GM06990 (cell line): ENCODE data around the gene HES4.

Source experiments
- DNase-seq: peaks from one replicate; pipeline ENCODE4 v3.0.0-alpha.2; 2011; ENCODE audit not compliant: insufficient read length; ENCODE audit errors: extremely low read depth
- H3K27me3 ChIP-seq: replicated peaks from 2 replicates; pipeline ENCODE4 v1.6.0; 2011; ENCODE audit warnings: low read length; ENCODE audit not compliant: control insufficient read depth, insufficient read depth
- H3K36me3 ChIP-seq: 2 replicates; pipeline ENCODE4 v1.5.1; 2011; ENCODE audit warnings: low read length; ENCODE audit not compliant: control insufficient read depth, insufficient read depth
- H3K4me3 ChIP-seq: replicated peaks from 2 replicates; pipeline ENCODE4 v1.5.1; 2011; ENCODE audit warnings: low read depth, mild to moderate bottlenecking, control low read depth, low read length
- TF ChIP-seq, protein P1 (sequence below): IDR thresholded peaks from 2 replicates; pipeline ENCODE4 v1.5.1; 2011; ENCODE audit warnings: low read length, control low read depth, mild to moderate bottlenecking, inconsistent platforms; ENCODE audit not compliant: insufficient read depth, poor library complexity, severe bottlenecking

The HES4 gene

DNA sequence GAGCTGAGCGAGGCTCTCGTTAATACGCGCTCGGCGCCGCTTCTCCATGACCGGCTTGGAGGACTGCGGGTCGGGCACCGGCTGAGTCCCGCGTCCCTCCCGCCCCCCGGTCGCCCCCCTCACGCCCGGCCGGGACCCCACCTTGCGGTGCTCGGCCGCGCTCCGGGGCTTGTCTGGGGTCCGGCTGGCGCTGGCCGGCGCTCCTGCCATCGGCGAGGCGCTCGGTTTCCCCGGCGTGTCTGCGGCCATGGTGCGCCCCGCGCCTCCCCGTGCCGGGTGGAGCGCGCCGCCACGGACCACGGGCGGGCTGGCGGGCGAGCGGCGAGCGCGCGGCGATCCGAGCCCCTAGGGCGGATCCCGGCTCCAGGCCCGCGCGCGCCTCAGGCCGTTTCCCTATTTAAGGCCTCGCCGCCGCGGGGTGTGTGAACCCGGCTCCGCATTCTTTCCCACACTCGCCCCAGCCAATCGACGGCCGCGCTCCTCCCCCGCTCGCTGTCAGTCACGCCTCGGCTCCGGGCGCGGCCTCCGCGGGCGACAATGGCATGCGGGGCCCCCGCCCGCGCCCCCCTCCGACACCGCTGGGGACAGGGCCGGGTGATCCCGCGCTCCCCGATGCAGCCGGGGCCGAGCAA, at the start of gene HES4:
TSS of gene HES4 (minus strand) at position 373 of the 632 bp plus-strand sequence. CDS start at position 249, 124 bp downstream.
- TF ChIP-seq, protein P1, sequence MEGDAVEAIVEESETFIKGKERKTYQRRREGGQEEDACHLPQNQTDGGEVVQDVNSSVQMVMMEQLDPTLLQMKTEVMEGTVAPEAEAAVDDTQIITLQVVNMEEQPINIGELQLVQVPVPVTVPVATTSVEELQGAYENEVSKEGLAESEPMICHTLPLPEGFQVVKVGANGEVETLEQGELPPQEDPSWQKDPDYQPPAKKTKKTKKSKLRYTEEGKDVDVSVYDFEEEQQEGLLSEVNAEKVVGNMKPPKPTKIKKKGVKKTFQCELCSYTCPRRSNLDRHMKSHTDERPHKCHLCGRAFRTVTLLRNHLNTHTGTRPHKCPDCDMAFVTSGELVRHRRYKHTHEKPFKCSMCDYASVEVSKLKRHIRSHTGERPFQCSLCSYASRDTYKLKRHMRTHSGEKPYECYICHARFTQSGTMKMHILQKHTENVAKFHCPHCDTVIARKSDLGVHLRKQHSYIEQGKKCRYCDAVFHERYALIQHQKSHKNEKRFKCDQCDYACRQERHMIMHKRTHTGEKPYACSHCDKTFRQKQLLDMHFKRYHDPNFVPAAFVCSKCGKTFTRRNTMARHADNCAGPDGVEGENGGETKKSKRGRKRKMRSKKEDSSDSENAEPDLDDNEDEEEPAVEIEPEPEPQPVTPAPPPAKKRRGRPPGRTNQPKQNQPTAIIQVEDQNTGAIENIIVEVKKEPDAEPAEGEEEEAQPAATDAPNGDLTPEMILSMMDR = no peak
- Histone ChIP-seq H3K36me3 (no peaks in the 10 kb centered on the region; the same call in 1 of the 2 replicates), H3K27me3 (peaks cover 3% of the 10 kb centered on the region), H3K4me3 (peak within 1 kb of the TSS; percentile 51)
- no peak for DNase-seq

DNA sequence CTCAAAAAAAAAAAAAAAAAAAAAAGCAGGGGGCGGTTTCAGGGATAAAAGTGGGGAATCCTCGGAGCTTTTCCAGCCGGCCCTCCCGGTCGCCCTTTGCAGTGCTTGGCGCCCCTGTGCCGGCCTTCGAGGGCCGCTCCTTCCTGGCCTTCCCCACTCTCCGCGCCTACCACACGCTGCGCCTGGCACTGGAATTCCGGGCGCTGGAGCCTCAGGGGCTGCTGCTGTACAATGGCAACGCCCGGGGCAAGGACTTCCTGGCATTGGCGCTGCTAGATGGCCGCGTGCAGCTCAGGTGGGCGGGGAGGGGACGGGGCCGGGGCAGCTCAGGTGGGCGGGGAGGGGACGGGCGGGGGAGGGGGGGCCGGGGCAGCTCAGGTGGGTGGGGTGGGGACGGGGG, 48.9 kb upstream of the HES4 start:
- Histone ChIP-seq H3K36me3 (peaks cover 2% of the 10 kb centered on the region), H3K4me3 (no peak overlapping the region), H3K27me3 (no peaks in the 10 kb centered on the region)
- DNase-seq = no peak
- TF ChIP-seq, protein P1 = no peak

GRCh38 chr1:1047963-1048362, 48.1 kb upstream of the HES4 start:
- no peaks in the 10 kb centered on the region for H3K27me3 ChIP-seq
- TF ChIP-seq, protein P1 = no peak
- H3K36me3 ChIP-seq = peaks cover 1% of the 10 kb centered on the region
- no peak overlapping the region for H3K4me3 ChIP-seq
- DNase-seq = no peak

DNA sequence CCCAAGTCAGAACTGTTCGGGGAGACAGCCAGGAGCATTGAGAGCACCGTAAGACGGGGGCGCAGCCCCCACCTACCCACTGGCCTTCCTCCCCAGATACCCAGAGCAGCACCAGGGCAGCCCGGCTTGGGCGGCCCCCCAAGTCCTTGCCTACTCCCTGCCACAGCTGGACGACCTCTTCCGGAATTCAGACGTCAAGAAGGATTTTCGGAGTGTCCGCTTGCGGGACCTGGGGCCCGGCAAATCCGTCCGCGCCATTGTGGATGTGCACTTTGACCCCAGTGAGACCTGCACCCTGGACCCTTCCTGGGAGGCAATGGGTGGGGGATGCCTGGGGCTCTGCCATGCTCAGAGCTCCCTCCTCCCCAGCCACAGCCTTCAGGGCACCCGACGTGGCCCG, 47.5 kb upstream of the HES4 start:
- TF ChIP-seq, protein P1 = no peak
- Histone ChIP-seq H3K36me3 (peaks cover 1% of the 10 kb centered on the region), H3K4me3 (no peak overlapping the region), H3K27me3 (no peaks in the 10 kb centered on the region)
- no peak for DNase-seq

- Histone ChIP-seq H3K27me3 (no peaks in the 10 kb centered on the region), H3K36me3 (peaks cover 1% of the 10 kb centered on the region), H3K4me3 (no peak overlapping the region)
- TF ChIP-seq, protein P1 = no peak
- no peak for DNase-seq
Measured at GRCh38 chr1:1046767-1047166, 46.9 kb upstream of the HES4 start.

- Histone ChIP-seq H3K27me3 (no peaks in the 10 kb centered on the region), H3K4me3 (no peak overlapping the region), H3K36me3 (peaks cover 1% of the 10 kb centered on the region)
- TF ChIP-seq, protein P1 = no peak
- DNase-seq = no peak
Measured at GRCh38 chr1:1046243-1046642, 46.3 kb upstream of the HES4 start.
